Anterior cingulate cortex (tissue), 58 donors: Measurements from ENCODE around the gene COL4A4.
"Not testable (repeated sequence)": the region's sequence is repeated elsewhere in the genome, so short reads cannot be mapped to it uniquely, and the experiment has no call there.

Experiments
- DNase-seq, 58 donors: peaks; one replicate each; lab custom pipeline; 2025; lab: John Stamatoyannopoulos, UW

The COL4A4 gene

DNA sequence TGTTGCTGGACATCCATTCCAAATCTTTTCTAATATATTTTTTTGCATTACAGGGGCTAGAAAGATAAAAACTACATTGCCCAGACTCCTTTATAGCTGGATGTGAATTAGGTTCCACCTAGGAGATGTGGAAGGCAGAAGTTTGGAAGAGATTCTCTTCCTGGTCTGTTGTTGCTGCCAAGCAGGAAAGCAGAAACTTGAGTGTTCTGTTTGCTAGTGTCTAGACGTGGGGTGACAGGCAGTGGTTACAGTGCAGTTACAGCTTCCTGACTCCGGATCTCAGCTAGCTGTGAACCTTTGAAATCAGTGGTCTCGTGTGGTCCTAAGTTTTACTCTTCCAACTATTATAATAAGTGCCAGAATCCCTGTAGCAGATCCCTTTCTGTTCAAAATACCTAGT is 46.2 kb downstream of the COL4A4 start:
- DNase-seq = no peak

DNA sequence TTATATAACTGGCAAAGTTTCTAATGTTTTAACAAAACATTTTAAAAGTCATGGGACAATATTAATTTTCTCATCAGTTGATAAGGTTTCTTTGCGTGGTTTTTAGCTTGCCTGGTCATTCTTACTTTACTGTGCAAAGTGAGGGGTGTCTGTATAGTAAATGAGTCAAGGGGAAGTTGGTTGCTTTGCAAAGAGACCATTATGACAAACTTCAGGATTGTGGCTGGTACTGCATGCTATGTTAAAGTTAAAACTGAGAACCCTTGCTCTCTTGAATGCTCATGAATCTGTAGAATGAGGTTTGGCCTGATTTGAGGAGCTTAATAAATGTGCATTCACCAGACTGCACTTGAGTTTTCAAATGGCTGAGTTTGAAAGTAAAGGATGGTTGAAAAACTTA is 47.0 kb downstream of the COL4A4 start:
- DNase-seq = no peak

DNA sequence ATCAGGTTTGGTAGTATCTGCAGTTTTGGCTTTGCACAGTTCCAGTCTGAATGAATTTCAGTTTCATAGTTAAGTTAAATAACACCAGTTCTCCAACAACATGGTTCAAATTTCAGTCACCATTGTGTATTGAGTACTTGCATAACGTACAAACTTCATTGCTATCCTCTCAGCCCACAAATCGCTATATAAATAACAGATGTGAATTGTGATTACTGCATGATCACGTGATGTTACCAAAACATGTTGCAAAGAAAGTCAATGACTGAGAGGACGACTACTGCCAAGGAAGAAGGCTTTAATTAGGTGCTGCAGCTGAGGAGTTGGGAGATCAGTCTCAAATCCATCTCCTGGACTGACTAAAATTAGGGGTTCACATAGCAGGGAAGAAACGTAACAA is 48.2 kb downstream of the COL4A4 start:
- DNase-seq = no peak

DNA sequence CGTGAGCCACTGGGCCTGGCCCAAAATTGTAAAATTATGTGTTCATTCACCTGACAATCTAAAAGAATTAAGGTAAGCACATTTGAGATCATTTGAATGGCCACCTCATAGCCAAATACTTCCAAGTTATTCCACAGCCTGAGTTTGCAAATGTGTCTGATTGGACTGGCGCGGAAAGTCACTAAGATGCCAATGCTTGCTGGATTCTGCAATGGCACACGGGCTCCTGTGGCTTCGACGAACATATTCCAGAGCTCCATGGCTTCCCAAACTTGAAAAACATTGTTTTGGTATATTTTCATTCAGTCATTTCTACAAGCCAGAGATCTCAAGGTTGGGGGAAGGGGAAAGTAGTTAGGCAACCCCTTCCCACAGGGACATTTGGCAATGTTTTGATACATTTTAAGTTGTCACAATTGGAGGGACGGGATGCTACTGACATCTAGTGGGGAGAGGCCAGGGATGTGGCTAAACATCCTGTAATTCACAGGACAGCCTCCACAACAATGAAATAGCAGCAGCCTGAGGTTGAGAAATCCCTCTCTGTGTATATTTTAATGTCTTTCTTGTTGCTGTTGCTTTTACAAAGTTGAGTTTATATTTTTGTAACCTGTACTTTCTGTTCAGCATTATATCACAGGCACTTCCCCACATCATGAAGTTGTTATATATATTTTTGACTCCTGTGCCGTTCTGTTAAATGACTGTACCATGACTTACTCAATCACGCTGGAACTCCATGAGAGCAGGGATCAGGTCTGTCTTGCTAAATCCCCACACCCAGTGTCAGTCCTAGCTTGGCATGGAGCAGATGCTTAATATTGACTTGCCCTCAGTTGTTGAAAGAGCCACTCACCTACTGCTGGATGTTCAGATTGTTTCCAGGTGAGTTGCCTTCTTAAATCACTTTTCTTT is 56.9 kb downstream of the COL4A4 start:
- peak in 38 of 58 donors; percentile 1 to 66 (median 18) for DNase-seq

DNA sequence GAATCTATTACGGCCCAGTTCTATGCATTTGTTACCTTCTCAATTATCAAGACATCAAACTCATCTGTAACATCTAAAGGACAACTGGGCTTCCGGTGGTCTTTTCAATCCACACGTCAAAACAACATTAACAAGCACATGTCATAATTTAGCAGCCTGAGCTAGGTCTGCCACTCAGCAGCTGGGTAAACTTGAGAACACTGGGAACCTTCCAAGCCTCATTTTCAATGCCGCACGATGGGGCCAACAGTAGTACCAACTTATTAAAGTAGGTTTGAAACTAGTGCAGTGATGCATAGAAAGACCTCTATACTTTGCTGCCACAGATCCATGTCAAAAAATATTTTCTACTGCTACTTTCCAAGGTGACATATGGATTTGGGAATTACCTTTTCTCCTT is 60.4 kb downstream of the COL4A4 start:
- no peak for DNase-seq

DNA sequence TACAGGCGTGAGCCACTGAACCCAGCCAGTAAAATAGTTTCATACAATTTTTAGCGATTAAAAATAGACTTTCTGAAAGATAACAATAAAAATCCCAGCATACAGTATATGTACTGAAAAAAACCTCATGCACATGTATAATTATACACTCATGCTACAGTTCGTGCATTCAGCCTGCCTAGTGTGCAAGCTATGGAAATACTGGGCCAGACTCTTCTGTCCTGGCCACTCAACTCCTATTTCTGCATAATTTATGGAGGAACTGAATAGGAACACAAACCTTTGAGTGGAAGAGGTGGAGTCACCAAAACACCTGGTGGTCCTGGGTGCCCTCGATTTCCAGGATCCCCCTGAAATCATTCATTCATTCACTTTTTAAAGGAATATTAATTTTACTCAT is 64.7 kb downstream of the COL4A4 start:
- DNase-seq = no peak

DNA sequence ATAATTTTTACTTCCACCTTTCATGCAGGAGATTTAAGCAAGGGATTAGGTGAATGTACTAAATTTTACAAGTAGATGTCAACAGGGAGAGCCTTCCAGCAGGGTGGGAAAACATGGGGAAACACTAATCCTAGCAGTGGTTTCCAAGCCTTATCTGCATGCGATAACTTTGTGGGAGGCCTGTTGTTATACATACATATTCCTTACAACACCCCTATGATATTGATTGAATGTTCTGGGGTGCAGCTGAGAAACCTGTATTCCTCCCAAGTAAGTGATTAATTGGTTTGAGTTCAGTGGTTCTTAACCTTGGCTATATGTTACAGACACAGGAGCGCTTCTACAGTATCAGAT is 65.9 kb downstream of the COL4A4 start:
- DNase-seq = no peak

DNA sequence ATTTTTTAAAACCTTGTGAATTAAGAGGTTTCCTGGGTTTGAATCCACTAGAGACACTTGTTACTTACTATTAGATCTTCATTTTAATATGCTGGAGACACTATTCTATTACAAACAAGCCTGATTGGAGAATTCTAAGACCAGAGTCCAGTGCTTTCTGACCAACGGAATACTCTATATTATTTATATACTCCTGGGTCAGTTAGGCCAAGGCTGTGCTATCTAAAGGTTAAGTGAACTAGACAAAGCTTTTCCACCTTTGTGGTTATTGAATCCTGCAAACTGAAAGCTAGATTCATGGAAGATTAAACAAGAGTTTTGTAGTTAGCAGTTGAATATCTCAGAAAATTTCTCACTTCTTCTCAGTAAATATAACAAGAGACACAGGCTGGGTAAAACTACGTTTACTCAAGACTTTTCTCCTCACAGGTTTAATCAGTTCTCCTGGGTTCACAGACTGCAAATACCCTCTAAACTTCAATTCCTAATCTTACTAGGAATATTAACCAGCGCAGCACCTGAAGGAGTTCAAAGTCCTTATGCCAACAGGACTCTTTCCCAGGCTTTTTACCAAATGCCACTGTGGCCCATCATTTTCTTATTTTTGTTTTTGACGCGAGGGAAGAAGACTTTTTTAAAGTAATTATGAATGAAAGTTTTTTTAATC is 66.4 kb downstream of the COL4A4 start:
- no peak for DNase-seq

DNA sequence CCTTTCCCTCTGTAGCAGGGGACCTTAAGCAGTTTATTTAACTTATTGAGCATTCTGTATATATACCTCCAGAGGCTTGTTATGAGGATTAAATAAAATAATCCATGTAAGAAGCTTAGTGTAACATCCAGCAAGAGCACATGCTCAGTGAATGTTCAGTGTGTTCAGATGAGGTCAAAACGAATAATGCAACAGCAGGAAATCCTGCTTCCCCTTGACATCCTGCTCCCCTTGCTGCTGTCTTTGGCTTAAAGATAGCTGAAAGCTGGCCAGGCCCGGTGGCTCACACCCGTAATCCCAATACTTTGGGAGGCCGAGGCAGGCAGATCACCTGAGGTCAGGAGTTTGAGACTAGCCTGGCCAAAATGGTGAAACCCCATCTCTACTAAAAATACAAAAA is 68.7 kb downstream of the COL4A4 start:
- DNase-seq = no peak

DNA sequence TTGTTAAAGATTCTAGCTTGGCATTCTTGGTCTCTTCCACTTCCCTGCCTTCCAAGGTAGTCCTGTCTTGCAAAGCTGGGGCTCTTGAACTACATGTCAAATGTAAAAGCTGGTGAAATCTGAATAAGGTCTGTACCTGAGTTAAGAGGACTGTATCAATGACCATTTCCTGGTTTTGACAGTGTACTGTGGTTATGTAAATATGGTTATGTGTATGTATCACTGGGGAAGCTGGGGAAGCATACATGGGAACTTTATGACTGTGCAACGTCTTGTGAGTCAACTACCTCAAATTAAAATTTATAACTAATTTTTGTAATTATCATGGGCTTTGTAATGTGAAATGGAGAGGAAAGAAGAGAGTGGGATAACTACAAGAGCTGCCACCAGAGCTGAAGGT is 81.7 kb downstream of the COL4A4 start:
- DNase-seq = no peak

DNA sequence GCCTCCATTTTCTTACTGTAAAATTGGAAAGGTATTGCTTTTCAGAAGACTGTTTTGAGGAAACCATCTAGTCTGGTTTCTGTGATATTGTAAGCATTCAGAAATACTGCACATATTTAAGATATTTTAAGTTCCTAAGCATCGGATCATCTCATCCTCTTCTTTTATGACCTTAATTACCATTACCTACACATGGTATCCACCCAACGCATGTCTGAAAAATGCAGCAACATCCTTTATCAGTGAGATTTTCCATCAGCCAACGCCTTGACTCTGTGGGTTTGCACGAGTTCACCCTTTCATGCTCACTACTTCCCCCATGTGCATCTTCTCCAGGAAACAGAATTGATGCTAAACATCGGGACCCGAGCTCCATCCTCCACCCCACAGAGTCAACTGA is 84.3 kb downstream of the COL4A4 start:
- no peak for DNase-seq

DNA sequence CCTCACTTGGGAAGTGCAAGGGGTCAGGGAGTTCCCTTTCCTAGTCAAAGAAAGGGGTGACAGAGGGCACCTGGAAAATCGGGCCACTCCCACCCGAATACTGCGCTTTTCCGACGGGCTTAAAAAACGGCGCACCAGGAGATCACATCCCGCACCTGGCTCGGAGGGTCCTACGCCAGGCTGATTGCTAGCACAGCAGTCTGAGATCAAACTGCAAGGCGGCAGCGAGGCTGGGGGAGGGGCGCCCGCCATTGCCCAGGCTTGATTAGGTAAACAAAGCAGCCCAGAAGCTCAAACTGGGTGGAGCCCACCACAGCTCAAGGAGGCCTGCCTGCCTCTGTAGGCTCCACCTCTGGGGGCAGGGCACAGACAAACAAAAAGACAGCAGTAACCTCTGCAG is 98.9 kb downstream of the COL4A4 start:
- not testable (repeated sequence) for DNase-seq

DNA sequence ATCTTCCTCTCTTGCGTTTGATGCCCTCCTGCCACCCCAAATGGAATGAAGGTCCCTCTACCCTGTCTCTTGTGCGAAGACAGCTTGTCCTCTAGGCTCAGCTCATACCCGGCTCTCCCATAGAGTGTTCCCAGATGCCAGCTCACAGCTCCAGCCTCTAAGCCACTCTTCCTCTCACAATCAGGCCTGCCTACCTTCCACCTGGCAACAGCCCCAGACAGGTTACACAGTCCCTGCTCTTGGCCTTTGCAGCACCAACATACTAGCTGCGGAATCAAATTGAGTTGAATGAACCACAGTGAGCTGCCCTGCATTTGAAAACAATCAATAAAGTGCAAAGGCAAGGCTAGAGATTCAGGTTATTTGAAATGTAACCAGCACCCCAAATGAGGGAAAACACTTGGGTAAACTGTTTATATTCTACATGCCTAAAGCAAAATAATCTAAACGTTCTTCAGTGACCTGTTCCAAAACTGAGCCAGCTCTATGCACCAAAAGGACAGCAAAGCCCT is 105.1 kb downstream of the COL4A4 start:
- no peak for DNase-seq

DNA sequence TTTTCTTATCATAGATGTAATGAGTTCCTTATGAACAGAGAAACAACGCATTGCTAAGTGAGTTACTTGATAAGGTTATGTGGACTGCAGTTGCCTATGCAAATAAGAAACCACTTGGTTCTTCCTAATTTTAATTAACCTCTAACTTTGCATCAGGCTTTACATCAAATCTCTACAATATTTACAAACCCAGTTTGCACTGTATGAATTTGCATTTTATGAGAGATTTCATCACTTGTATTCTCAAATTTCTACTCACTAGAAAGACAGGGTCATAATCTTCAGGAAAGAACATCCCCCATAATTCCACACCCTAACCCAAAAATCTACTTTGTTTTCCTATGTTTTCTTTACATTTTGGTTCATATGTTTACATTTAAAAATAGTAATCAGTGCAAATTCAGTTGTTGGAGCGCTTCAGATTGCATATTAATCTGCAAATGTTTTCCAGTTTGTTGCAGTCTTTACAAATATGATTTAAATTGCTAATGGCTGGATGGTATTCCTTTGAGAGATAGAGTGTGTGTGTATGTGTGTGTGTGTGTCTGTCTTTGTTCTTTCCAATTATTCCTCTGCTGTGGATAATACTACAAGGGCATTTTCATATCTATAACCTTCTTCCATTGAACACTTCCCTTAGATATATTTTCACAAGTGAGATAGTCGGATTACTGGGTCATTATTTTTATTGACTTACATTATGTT is 106.1 kb downstream of the COL4A4 start:
- DNase-seq = no peak

DNA sequence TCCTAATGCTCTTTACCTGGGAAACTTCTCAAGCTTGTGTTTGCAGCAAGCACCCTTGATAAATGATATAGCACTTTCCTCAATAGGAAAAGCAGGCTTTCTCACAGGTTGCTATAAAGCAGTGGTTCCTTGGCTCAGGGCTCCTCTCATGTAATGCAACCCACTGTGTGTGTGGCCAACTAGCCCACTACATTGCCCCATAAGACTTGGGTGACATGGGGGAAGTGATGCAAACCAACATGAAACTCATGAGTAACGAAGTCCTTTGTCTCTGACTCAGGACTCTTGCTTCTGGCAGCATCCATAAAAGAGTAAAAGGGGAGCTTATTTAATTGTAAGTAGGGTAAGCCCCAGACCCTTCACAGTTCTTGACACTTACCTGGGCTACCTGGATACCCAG is 106.9 kb downstream of the COL4A4 start:
- DNase-seq = no peak

DNA sequence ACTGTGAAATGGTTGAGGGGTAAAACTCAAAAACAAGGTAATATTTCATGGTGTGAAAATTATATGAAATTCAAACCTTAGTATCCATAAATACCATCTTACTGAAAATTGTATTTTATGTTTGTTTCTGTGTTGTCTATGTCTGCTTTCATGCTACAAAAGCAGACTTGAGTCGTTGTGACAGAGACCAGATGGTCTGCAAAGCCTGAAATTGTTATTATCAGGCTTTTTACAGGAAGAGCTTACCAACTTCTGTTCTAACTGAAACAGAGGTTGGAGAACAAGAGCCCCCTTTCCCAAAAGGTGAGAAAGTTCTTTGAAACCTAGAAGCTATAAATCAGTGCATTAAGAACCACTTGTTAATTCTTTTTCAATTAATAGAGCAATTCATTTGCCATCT is 110.0 kb downstream of the COL4A4 start:
- DNase-seq = no peak

DNA sequence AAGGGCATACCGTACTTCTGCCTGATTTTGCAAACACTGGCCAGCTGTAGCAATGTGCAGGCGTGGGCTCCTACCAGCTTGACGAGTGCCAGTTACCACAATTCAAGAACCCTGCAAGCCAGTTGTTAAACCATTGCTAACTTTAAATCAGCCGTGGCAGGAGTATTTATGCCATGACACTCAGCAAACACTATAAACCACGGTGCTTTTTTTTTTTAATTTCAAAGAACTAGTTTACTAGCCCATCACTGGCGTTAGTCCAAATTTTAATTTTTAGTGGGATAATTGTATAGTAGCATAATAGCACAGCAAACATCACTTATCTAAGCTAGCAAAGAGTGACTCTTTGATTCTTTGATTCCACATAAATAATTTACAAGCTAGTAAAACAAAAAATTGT is 111.1 kb downstream of the COL4A4 start:
- no peak for DNase-seq

DNA sequence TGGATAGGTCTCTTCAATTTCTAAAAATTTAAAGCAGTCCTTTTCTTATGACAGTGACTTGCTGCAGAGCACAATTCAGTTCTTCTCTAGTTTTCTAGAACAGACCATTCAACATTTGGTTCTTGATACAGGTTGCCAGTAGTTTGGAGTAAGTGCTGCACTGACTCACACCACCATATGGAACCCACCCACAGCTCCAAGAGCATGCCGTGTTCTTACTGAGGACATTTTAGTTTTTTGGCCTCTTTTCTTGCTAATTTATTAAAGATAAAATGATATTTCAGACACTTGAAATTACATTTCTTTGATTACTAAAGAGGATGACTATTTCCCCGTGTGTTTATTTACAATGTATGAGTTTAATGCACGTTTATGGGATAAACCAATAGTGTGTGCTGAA is 120.0 kb downstream of the COL4A4 start:
- DNase-seq = peak in 7 of 58 donors; percentile 4 to 32 (median 13)

DNA sequence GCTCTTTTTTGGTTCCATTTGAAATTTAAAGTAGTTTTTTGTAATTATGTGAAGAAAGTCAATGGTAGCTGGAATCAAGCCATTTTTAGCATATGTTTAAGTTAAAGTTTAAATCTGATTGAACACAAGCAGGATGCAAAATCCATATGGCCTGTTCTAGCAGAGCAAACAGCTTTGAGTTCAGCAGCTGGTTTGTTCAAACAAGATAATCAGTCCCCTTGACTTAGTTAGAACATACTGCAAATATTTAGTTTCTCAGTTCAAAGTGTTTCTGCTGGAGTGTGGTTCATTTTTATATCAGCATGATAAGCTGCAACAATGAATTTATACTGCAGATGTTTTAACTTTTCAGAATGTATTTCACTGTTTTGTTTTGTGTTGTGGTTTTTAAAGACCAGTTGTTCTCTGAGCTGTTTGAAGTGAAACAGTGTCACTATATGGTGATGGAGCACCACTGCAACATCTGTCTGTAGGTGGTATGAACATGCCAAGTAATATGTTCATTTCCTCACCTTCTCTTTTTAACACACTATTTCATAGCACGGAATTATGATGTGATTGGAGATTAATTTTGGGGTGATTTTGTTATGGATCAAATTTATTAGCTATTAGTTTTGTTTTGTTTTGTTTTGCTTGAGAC is 125.3 kb downstream of the COL4A4 start:
- DNase-seq = peak in 1 of 58 donors; percentile 17

DNA sequence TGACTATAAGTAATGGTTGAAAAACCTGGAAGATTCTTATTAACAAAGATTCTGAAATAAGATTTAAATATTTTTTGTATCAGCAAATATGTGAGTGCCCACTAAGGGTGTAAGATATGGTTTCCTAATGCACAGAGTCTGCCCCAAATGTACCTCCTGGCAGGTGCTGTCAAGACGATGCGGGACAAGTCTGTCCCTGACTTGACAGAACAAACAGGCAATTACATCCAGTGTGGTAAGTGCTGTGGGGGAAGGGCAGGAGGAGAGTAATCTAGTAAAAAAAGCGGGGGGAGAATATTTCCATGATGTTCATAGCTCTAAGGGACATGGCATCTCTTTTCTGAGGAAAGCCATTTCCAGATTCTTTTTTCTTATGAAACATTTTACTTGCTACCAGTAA is 127.5 kb downstream of the COL4A4 start:
- DNase-seq = no peak
